HepG2 (cell line): Measurements from ENCODE around the gene DCST2. TPM values are rescaled to one million over a fixed set of nuclear protein-coding genes. Genes with fewer than 3 reads are reported as not detected.

Experiments
- ATM ChIP-seq: fragments of 450-650 bp; IDR thresholded peaks from 2 replicates; pipeline ENCODE4 v1.7.1; 2017; ENCODE audit warnings: mild to moderate bottlenecking, borderline replicate concordance
- FOXJ3 ChIP-seq: sonication (generic); formaldehyde crosslinking; IDR thresholded peaks from 2 replicates; pipeline ENCODE4 v1.4.0; 2020; ENCODE audit warnings: missing genetic modification reagents, mild to moderate bottlenecking, borderline replicate concordance
- IKZF4 ChIP-seq: sonication (generic); formaldehyde crosslinking; IDR thresholded peaks from 2 replicates; pipeline ENCODE4 v1.5.1; 2020; ENCODE audit warnings: borderline replicate concordance, mild to moderate bottlenecking, low read depth, missing genetic modification reagents; ENCODE audit errors: not compliant biosample characterization
- IRF2 ChIP-seq: IDR thresholded peaks from 2 replicates; pipeline ENCODE4 v1.6.1; 2018; ENCODE audit warnings: missing genetic modification reagents, missing compliant biosample characterization
- MEIS1 ChIP-seq: sonication (generic); formaldehyde crosslinking; IDR thresholded peaks from 2 replicates; pipeline ENCODE4 v1.9.0; 2021; ENCODE audit warnings: mild to moderate bottlenecking, missing genetic modification reagents, moderate library complexity, borderline replicate concordance
- NCOA2 ChIP-seq: sonication (generic); formaldehyde crosslinking; IDR thresholded peaks from 2 replicates; pipeline ENCODE4 v1.8.0; 2022; ENCODE audit warnings: inconsistent platforms
- SMC3 ChIP-seq: IDR thresholded peaks from 2 replicates; pipeline ENCODE4 v1.6.1; 2011; ENCODE audit warnings: low read length, improper control_type of control experiment
- TRIM24 ChIP-seq: sonication (generic); formaldehyde crosslinking; IDR thresholded peaks from 2 replicates; pipeline ENCODE4 v1.8.0; 2022; ENCODE audit warnings: mild to moderate bottlenecking, missing genetic modification reagents
- WIZ ChIP-seq: sonication (generic); formaldehyde crosslinking; IDR thresholded peaks from 2 replicates; pipeline ENCODE4 v1.5.1; 2020; ENCODE audit warnings: mild to moderate bottlenecking, missing genetic modification reagents
- XBP1 ChIP-seq: sonication (generic); formaldehyde crosslinking; IDR thresholded peaks from 2 replicates; pipeline ENCODE4 v1.5.0; 2020; ENCODE audit warnings: missing genetic modification reagents
- ZBTB20 ChIP-seq: sonication (generic); formaldehyde crosslinking; IDR thresholded peaks from 2 replicates; pipeline ENCODE4 v1.8.1; 2023; ENCODE audit warnings: missing genetic modification reagents, low read depth, mild to moderate bottlenecking, borderline replicate concordance
- ZBTB21 ChIP-seq: sonication (generic); formaldehyde crosslinking; IDR thresholded peaks from 2 replicates; pipeline ENCODE4 v1.4.0; 2020; ENCODE audit warnings: missing genetic modification reagents
- ZFYVE20 ChIP-seq: sonication (generic); formaldehyde crosslinking; IDR thresholded peaks from 2 replicates; pipeline ENCODE4 v1.8.0; 2023; ENCODE audit warnings: low read depth, mild to moderate bottlenecking, moderate library complexity, missing genetic modification reagents, borderline replicate concordance
- ZNF33A ChIP-seq: sonication (generic); formaldehyde crosslinking; IDR thresholded peaks from 2 replicates; pipeline ENCODE4 v1.5.1; 2020; ENCODE audit warnings: missing genetic modification reagents, mild to moderate bottlenecking, moderate library complexity, borderline replicate concordance
- ZNF496 ChIP-seq: sonication (generic); formaldehyde crosslinking; IDR thresholded peaks from 2 replicates; pipeline ENCODE4 v1.8.1; 2023; ENCODE audit warnings: mild to moderate bottlenecking, moderate library complexity, missing genetic modification reagents; ENCODE audit not compliant: insufficient replicate concordance
- ZNF569 ChIP-seq: sonication (generic); formaldehyde crosslinking; IDR thresholded peaks from 2 replicates; pipeline ENCODE4 v1.5.0; 2020; ENCODE audit warnings: mild to moderate bottlenecking, missing genetic modification reagents, moderate library complexity, borderline replicate concordance
- ZNF7 ChIP-seq: IDR thresholded peaks from 2 replicates; pipeline ENCODE4 v1.6.1; 2016; ENCODE audit warnings: missing biosample characterization, missing genetic modification reagents
- ZNF839 ChIP-seq: sonication (generic); formaldehyde crosslinking; IDR thresholded peaks from 2 replicates; pipeline ENCODE4 v1.4.0; 2020; ENCODE audit warnings: missing genetic modification reagents, mild to moderate bottlenecking, borderline replicate concordance
- polyA plus RNA-seq, 8 experiments: library from polyadenylated mRNA; depleted of rRNA in 3 of 8; stranded (reverse) in 7 of 8; unstranded in 1 of 8; fragments of >200 nt; fragmentation: Illumina TruSeq in 4 of 8; extraction: Trizol in 4 of 8; gene quantifications; 2 replicates each; pipeline versions ENCODE4 v1.2.1 to v1.2.3, GENCODE V29; 2011 to 2016; ENCODE audit warnings: low read depth in 4 of 8, missing spikeins in 1 of 8, mixed read lengths in 1 of 8; ENCODE audit not compliant: insufficient read depth in 1 of 8
- total RNA-seq, 5 experiments: library from RNA; depleted of rRNA; stranded (reverse); fragments of >200 nt; fragmentation: Illumina TruSeq; extraction: Trizol; gene quantifications; 2 replicates each; pipeline ENCODE4 v1.2.3, GENCODE V29; 2016; ENCODE audit warnings: low read depth in 1 of 5
- TF ChIP-seq, protein P1 (sequence below): sonication (generic); formaldehyde crosslinking; IDR thresholded peaks from 2 replicates; pipeline ENCODE4 v1.8.1; 2023; ENCODE audit warnings: mild to moderate bottlenecking, moderate library complexity, missing genetic modification reagents
- TF ChIP-seq, protein P2 (sequence below): sonication (generic); formaldehyde crosslinking; IDR thresholded peaks from 2 replicates; pipeline ENCODE4 v1.4.0; 2020; ENCODE audit warnings: mild to moderate bottlenecking, low read depth, missing genetic modification reagents
- TF ChIP-seq, protein P3 (sequence below): sonication (generic); formaldehyde crosslinking; IDR thresholded peaks from 2 replicates; pipeline ENCODE4 v1.5.1; 2020; ENCODE audit warnings: mild to moderate bottlenecking, missing genetic modification reagents, moderate library complexity
- TF ChIP-seq, protein P4 (sequence below): sonication (generic); formaldehyde crosslinking; IDR thresholded peaks from 2 replicates; pipeline ENCODE4 v1.5.1; 2020; ENCODE audit warnings: missing genetic modification reagents, mild to moderate bottlenecking, borderline replicate concordance

DCST2 gene
- total and polyA plus RNA-seq, 2 of the 13 experiments (the other 11 are each of a cell fraction or from before 2014, with no cell fraction given) = 0.74 TPM; not detected in 1

DNA sequence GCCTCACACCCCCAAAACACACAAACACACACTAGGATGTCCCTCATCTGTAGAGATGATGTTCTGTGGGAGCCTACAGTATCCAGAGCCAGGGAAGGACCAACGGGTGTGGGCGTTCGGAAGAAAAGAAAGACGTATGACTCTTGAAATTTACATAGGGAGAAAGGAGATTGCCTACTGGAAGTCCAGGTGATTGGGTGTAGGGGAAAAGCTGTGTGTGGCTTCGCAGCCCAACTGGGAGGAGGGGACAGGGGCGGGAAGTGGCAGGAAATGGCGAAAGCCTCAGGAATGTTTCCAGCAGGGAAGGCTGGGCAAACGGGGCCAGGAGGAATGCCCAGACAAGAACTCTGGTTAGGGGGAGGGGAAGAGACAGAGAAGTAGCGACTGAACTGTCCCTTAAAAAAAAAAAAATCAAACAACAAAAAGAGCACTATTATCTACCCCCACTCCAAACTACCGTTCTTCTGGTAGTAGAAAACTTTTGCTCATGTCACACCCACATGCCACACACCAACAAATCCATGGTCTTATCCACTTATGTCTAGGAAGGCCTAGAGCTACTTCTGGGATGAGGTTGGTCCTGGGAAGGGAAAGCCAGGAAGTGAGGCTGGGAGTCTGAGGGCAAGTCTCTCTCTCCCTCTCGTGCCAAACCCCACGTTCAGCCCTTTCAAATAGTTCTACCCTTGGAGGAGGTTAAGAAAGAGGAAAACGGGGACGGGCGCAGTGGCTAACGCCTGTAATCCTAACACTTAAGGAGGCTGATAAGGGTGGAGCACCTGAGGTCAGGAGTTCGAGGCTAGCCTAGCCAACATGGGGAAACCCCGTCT, 60.9 kb downstream of the DCST2 start (continued):
- peak; percentile 86 for TF ChIP-seq IRF2 (CRISPR knock-in tag)
- TF ChIP-seq ZFYVE20 (CRISPR knock-in tag) = no peak
- peak; percentile 75 for TF ChIP-seq NCOA2
- TF ChIP-seq ATM = no peak
- 0 out of 2 replicates have a peak, but pooled peaks have one; percentile 16 for TF ChIP-seq FOXJ3 (CRISPR knock-in tag)
- TF ChIP-seq XBP1 (CRISPR knock-in tag) = no peak
- no peak for TF ChIP-seq WIZ (CRISPR knock-in tag)
- no peak for TF ChIP-seq SMC3
- TF ChIP-seq ZBTB21 (CRISPR knock-in tag) = no peak
- TF ChIP-seq, protein P1, sequence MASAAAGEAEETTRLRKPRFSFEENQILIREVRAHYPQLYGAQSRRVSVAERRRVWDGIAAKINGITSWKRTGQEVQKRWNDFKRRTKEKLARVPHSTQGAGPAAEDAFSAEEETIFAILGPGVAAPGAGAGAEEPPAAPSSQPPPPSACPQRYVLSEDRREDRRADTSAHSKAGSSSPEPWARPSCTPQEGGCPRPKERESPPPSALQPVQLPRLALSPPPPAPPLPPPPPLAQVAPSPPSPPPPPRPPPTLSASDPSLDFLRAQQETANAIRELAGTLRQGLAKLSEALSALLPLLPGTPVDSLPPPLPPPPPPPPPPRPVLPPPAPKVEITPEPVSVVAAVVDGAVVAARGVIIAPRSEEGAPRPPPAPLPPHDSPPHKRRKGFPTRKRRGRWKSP (CRISPR knock-in tag) = peak; percentile 62; the same call in 1 of the 2 replicates
- TF ChIP-seq, protein P2, sequence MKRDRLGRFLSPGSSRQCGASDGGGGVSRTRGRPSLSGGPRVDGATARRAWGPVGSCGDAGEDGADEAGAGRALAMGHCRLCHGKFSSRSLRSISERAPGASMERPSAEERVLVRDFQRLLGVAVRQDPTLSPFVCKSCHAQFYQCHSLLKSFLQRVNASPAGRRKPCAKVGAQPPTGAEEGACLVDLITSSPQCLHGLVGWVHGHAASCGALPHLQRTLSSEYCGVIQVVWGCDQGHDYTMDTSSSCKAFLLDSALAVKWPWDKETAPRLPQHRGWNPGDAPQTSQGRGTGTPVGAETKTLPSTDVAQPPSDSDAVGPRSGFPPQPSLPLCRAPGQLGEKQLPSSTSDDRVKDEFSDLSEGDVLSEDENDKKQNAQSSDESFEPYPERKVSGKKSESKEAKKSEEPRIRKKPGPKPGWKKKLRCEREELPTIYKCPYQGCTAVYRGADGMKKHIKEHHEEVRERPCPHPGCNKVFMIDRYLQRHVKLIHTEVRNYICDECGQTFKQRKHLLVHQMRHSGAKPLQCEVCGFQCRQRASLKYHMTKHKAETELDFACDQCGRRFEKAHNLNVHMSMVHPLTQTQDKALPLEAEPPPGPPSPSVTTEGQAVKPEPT (CRISPR knock-in tag) = no peak
- TF ChIP-seq ZBTB20 (CRISPR knock-in tag) = 0 out of 2 replicates have a peak, but pooled peaks have one; percentile 34
- no peak for TF ChIP-seq ZNF839 (CRISPR knock-in tag)
- TF ChIP-seq ZNF496 (CRISPR knock-in tag) = no peak
- TF ChIP-seq, protein P3, sequence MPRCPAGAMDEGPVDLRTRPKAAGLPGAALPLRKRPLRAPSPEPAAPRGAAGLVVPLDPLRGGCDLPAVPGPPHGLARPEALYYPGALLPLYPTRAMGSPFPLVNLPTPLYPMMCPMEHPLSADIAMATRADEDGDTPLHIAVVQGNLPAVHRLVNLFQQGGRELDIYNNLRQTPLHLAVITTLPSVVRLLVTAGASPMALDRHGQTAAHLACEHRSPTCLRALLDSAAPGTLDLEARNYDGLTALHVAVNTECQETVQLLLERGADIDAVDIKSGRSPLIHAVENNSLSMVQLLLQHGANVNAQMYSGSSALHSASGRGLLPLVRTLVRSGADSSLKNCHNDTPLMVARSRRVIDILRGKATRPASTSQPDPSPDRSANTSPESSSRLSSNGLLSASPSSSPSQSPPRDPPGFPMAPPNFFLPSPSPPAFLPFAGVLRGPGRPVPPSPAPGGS (CRISPR knock-in tag) = 0 out of 2 replicates have a peak, but pooled peaks have one; percentile 6
- TF ChIP-seq TRIM24 (CRISPR knock-in tag) = no peak
- TF ChIP-seq IKZF4 = peak; percentile 39
- no peak for TF ChIP-seq ZNF569 (CRISPR knock-in tag)
- no peak for TF ChIP-seq ZNF7
- TF ChIP-seq ZNF33A (CRISPR knock-in tag) = no peak
- TF ChIP-seq, protein P4, sequence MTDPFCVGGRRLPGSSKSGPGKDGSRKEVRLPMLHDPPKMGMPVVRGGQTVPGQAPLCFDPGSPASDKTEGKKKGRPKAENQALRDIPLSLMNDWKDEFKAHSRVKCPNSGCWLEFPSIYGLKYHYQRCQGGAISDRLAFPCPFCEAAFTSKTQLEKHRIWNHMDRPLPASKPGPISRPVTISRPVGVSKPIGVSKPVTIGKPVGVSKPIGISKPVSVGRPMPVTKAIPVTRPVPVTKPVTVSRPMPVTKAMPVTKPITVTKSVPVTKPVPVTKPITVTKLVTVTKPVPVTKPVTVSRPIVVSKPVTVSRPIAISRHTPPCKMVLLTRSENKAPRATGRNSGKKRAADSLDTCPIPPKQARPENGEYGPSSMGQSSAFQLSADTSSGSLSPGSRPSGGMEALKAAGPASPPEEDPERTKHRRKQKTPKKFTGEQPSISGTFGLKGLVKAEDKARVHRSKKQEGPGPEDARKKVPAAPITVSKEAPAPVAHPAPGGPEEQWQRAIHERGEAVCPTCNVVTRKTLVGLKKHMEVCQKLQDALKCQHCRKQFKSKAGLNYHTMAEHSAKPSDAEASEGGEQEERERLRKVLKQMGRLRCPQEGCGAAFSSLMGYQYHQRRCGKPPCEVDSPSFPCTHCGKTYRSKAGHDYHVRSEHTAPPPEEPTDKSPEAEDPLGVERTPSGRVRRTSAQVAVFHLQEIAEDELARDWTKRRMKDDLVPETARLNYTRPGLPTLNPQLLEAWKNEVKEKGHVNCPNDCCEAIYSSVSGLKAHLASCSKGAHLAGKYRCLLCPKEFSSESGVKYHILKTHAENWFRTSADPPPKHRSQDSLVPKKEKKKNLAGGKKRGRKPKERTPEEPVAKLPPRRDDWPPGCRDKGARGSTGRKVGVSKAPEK (CRISPR knock-in tag) = no peak
- TF ChIP-seq MEIS1 = no peak
